Epithelial cell of proximal tubule (primary cell): ENCODE data around the gene USE1. TPM values are rescaled to one million over a fixed set of nuclear protein-coding genes. Genes with fewer than 3 reads are reported as not detected.

Experiments used
- DNase-seq: peaks from one replicate; pipeline ENCODE4 v3.0.0-alpha.2; 2011; ENCODE audit warnings: low read depth
- H3K4me3 ChIP-seq: 2 replicates; pipeline ENCODE4 v1.5.1; 2011; ENCODE audit warnings: low read depth, mild to moderate bottlenecking, low read length
- total RNA-seq: library from RNA; depleted of rRNA; stranded (reverse); fragments of >200 nt; gene quantifications from 2 replicates; pipeline ENCODE4 v1.2.3, GENCODE V29; 2015
- TF ChIP-seq, protein P1 (sequence below): conservative IDR thresholded peaks from 2 replicates; pipeline ENCODE4 v1.5.1; 2012; ENCODE audit warnings: low read depth, mild to moderate bottlenecking, low read length

Gene USE1
- total RNA-seq, 1 donor from 2014 or later, result 25.3 TPM

DNA sequence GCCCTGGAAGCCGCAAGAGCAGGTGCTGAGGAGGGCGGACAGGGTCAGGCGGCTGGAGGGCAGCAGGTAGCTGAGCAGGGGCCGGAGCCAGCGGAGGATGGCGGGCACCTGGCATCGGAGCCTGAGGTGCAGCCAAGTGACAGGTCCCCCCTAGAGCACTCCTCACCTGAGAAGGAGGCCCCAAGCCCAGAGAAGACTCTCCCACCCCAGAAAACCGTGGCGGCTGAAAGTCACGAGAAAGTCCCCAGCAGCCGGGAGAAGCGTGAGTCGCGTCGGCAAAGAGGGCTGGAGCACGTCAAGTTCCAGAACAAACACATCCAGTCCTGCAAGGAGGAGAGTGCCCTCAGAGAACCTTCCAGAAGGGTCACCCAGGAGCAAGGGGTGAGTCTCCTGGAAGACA, 20.5 kb upstream of the USE1 start:
- TF ChIP-seq, protein P1, sequence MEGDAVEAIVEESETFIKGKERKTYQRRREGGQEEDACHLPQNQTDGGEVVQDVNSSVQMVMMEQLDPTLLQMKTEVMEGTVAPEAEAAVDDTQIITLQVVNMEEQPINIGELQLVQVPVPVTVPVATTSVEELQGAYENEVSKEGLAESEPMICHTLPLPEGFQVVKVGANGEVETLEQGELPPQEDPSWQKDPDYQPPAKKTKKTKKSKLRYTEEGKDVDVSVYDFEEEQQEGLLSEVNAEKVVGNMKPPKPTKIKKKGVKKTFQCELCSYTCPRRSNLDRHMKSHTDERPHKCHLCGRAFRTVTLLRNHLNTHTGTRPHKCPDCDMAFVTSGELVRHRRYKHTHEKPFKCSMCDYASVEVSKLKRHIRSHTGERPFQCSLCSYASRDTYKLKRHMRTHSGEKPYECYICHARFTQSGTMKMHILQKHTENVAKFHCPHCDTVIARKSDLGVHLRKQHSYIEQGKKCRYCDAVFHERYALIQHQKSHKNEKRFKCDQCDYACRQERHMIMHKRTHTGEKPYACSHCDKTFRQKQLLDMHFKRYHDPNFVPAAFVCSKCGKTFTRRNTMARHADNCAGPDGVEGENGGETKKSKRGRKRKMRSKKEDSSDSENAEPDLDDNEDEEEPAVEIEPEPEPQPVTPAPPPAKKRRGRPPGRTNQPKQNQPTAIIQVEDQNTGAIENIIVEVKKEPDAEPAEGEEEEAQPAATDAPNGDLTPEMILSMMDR, result no peak
- no peak overlapping the region for H3K4me3 ChIP-seq
- no peak for DNase-seq

DNA sequence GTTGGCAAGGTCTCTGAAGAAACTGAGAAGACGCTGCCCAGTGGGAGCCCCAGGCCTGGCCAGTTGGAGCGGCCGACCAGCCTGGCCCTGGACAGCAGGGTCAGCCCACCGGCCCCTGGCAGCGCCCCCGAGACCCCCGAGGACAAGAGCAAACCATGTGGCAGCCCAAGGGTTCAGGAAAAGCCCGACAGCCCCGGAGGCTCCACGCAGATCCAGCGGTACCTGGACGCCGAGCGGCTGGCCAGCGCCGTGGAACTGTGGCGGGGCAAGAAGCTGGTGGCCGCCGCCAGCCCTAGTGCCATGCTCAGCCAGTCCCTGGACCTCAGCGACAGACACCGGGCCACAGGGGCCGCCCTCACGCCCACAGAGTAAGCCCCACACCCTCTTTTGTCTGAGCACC, 20.1 kb upstream of the USE1 start:
- DNase-seq, result no peak
- TF ChIP-seq, protein P1, result no peak

DNA sequence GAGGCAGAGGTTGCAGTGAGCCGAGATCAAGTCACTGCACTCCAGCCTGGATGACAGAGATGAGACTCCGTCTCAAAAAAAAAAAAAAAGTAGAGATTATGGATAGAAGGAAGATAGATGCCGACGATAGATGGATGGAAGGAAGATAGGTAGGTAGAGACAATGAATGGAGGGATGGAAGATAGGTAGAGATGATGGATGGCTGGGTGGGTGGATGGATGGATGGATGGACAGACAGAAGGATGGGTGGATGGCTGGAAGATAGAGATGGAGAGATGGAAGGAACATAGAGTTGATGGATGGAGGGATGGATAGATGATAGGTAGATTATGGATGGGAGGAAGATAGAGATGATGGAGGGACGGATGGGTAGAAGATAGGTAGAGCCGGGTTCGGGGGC, 18.5 kb upstream of the USE1 start:
- DNase-seq, result no peak
- no peak overlapping the region for H3K4me3 ChIP-seq
- TF ChIP-seq, protein P1, result no peak

More for the DNA sequence above, 20.1 kb upstream of the USE1 start:
- H3K4me3 ChIP-seq, result no peak overlapping the region

DNA sequence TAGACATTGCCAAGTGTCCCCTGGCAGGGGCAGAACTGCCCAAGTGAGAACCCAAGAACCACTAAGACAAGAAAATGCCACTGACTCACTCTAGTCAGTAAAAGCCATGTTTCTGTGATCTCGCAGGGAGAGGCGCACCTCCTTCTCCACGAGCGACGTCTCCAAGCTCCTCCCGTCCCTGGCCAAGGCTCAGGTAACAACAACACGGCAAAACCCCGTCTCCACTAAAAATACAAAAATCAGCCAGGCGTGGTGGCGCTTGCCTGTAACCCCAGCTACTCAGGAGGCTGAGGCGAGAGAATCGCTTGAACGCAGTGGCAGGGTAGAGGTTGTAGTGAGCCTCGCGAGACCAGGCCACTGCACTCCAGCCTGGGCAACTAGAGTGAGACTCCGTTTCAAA, 17.5 kb upstream of the USE1 start:
- H3K4me3 ChIP-seq, result no peak overlapping the region
- no peak for DNase-seq
- TF ChIP-seq, protein P1, result no peak

DNA sequence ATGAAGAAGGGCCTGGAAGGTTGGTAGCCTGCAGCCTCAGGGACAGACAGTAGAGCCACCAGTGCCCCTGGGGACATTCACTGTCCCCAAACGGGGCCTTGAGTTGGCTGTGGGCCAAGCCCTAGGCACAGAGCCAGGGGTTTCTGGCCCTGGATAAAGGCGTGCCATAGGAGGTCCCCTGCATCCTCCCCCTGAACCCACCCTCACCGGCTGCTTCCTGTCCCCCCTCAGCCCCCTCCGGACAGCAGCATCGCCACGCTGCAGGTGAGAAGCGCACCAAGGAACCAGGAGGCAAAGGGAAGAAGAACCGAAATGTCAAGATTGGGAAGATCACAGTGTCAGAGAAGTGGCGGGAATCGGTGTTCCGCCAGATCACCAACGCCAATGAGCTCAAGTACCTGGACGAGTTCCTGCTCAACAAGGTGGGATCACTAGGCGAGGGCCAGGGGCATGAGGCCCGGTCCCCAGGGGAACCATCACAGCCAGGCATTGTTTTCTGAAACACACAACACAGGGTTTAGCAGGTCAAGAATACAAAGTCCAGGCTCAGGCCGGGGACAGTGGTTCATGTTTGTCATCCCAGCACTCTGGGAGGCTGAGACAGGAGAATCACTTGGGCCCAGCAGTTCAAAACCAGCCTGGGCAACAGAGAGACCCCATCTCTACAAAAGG, 14.6 kb upstream of the USE1 start:
- TF ChIP-seq, protein P1, result no peak
- no peak for DNase-seq
- H3K4me3 ChIP-seq, result no peak overlapping the region

DNA sequence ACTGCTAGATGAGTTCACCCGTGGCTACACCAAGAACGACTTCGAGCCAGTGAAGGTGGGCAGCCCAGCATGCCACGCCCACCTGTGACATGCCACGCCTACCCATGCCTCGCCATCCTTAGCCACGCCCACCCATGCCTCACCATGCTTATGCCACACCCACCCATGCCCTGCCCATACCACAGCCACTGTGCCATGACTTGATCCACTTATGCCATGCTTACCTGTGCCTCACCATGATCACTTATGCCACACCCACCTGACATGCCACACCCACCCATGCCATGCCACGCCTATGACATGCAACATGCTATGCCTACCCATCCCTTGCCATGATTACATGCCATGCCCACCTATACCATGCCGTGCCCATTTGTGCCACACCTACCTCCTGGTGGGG, 12.9 kb upstream of the USE1 start:
- no peak for DNase-seq
- no peak overlapping the region for H3K4me3 ChIP-seq
- TF ChIP-seq, protein P1, result no peak

DNA sequence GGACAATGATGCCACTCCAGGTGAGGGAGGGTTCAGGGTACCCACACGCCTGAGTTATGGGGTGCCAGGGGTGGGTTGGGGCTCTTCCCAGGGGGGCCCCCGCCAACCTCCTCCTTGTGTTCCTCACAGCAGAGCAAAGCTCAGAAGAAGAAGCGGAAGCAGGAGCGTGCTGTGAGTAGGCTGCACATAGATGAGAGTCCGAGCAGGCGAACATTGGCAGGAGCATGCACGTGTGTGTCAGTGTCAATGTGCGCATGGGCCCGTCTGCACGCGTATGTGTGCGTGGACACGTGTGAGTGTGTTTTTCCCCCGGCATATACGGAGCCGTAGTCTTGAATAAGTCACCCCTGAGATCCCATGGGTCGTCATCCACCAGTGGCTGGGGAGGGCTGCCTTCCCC, 12.4 kb upstream of the USE1 start:
- H3K4me3 ChIP-seq, result no peak overlapping the region
- TF ChIP-seq, protein P1, result no peak
- DNase-seq, result no peak
